Mucosa of rectum (tissue), 2 donors: ENCODE measurements around the gene STIMATE.
A peak's percentile ranks its signal among the peaks of the same experiment; 100 is the strongest.

Experiments used
- H3K27ac ChIP-seq, 2 donors: one replicate each; pipeline ENCODE4 v1.7.0; 2013; ENCODE audit warnings: inconsistent platforms in 2 of 2, low read depth in 2 of 2, low read length in 2 of 2
- H3K27me3 ChIP-seq, 2 donors: one replicate each; pipeline ENCODE4 v1.7.0; 2013; ENCODE audit warnings: low read length in 2 of 2; ENCODE audit not compliant: control insufficient read depth in 2 of 2, insufficient read depth in 2 of 2
- H3K36me3 ChIP-seq, 2 donors: one replicate each; pipeline ENCODE4 v1.7.0; 2013; ENCODE audit warnings: low read length in 2 of 2; ENCODE audit not compliant: control insufficient read depth in 2 of 2, insufficient read depth in 2 of 2
- H3K4me1 ChIP-seq, 2 donors: one replicate each; pipeline ENCODE4 v1.7.0; 2013; ENCODE audit warnings: low read length in 2 of 2, mild to moderate bottlenecking in 1 of 2; ENCODE audit not compliant: control insufficient read depth in 2 of 2, insufficient read depth in 2 of 2
- H3K4me3 ChIP-seq, 2 donors: one replicate each; pipeline ENCODE4 v1.7.0; 2013; ENCODE audit warnings: low read length in 2 of 2
- H3K9ac ChIP-seq, 2 donors: one replicate each; pipeline ENCODE4 v1.7.0; 2013; ENCODE audit warnings: low read length in 2 of 2, low read depth in 1 of 2, mild to moderate bottlenecking in 1 of 2
- H3K9me3 ChIP-seq, 2 donors: one replicate each; pipeline ENCODE4 v1.7.0; 2013; ENCODE audit warnings: low read length in 2 of 2; ENCODE audit not compliant: control insufficient read depth in 2 of 2
- donor health status: healthy.
- donor health status: Normal muscosa, but diverticular disease.

Gene STIMATE

DNA sequence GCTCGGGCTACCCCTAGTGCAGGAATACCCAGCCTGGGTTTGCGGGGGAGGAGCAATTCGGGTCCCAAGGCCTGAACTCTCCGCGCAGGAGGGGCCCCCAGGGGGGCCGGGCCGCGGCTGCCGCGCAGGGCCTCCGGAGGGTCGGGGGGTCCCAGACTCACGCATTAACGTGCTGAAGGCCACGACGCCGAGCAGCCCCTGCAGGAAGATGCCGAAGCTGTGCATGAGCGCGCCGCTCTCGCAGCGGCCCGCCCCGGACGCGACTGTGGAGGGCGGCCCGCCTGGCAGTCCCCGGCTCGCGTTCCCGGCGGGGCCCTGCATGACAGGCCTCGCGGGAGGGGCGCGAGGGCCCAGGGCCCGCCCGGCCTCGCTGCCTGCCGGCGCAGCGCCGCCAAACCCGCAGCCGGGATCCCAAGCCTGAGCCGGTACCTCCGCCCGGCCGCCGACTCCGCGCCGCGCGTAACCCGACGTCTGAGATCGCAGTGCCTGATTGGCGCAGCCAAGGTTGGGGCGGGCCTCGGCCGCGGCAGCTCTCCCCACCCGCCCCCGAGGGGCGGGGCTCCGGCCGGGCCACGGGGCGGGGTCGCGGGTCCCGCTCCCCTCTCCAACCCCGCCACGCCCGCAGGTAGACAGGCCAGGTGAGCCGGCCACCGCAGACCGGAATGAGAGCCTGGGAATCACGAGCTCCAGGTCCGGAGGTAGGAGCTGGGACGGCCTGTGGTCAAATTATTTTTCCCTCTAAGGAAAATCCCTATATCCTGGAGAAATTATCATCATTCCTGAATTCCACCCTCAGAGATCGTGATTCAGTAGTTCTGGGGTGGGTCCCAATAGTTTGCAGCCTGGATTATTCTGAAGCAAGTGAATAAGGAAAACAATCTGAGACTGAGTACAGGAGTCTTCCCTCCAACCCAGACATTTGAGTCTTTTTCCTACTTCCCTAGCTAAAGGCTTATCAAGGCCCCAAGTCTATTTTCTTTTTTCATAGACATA lies at the start of gene STIMATE:
STIMATE (minus strand) TSS at position 419 of the 993 bp plus-strand sequence; CDS start at position 321, 98 bp downstream.
- H3K4me1 ChIP-seq: peaks cover 9 to 15% of the 10 kb centered on the region in 2 donors
- H3K4me3 ChIP-seq: peak within 1 kb of the TSS; percentile 76 to 89
- H3K27me3 ChIP-seq: no peaks in the 10 kb centered on the region
- H3K9ac ChIP-seq: peak within 1 kb of the TSS; percentile 50 to 66
- peaks cover 3% of the 10 kb centered on the region in 2 donors for H3K36me3 ChIP-seq
- H3K27ac ChIP-seq: peak within 1 kb of the TSS; percentile 26 to 59
- no peaks in the 10 kb centered on the region for H3K9me3 ChIP-seq

DNA sequence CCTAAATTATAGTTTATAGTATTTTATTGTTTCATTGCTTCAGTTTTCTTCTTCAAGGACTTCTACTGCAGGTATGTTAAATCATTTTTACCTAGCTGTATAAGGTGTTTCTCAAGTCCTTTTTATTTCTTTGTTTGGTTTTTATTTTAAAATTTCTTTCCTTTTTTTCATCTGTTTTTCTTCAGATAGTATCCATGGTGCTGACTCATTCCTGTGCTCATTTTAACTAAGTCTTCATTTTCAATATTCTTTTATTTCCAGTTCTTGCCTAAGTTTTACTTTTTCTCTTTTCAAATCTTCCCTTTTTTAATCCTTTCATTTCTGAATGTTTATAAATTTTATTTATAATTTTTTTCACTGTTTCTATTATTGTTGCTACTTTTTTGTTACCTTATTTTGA lies 42.3 kb upstream of the STIMATE start:
- no peaks in the 10 kb centered on the region for H3K27me3 ChIP-seq
- H3K27ac ChIP-seq: no peak overlapping the region
- no peaks in the 10 kb centered on the region for H3K4me1 ChIP-seq
- no peaks in the 10 kb centered on the region for H3K9me3 ChIP-seq
- H3K4me3 ChIP-seq: no peak overlapping the region
- H3K36me3 ChIP-seq: no peaks in the 10 kb centered on the region
- H3K9ac ChIP-seq: no peak overlapping the region

DNA sequence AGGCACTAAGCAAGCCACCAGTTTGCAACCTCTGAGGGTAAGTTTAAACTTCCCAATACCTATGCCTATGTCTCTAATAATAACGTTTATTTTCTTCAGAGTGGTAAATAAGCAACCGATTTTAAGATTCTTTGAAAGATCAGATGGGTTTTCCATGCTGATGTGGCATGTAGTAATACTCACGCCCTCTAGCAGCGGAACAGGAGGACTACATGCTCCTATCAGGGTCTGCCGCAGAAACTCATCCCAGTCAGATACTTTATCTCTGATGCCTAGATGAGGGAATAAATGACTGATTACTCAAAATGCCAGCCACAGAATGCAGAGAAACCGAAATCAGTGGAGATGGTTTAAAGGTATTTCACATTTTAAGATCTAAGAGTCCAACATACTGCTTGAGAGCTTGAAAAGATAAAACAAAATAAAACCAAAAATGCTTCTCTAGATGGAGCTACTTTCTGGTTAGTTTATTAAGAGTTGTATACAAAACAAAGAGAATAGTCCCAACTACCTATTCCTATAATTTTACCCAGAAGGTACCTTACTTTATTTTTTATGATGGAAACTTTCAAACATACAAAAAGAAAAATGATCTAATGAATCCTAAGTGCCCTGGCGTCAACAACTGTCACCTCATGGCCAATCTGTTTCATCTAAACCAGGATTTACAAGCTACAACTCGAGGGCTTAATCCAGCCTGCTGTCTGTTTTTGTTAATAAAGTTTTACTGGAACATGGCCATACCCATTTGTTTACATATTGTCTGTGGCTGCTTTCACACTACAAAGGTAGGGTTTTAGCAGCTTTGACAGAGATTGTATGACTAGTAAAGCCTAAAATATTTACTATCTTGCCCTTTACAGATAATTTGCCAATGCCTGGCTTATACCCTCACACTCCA lies 37.5 kb upstream of the STIMATE start:
- no peak overlapping the region for H3K27ac ChIP-seq
- H3K9me3 ChIP-seq: no peaks in the 10 kb centered on the region
- no peak overlapping the region for H3K9ac ChIP-seq
- H3K4me1 ChIP-seq: no peaks in the 10 kb centered on the region
- no peaks in the 10 kb centered on the region for H3K27me3 ChIP-seq
- H3K4me3 ChIP-seq: no peak overlapping the region
- peaks cover 4 to 5% of the 10 kb centered on the region in 2 donors for H3K36me3 ChIP-seq

DNA sequence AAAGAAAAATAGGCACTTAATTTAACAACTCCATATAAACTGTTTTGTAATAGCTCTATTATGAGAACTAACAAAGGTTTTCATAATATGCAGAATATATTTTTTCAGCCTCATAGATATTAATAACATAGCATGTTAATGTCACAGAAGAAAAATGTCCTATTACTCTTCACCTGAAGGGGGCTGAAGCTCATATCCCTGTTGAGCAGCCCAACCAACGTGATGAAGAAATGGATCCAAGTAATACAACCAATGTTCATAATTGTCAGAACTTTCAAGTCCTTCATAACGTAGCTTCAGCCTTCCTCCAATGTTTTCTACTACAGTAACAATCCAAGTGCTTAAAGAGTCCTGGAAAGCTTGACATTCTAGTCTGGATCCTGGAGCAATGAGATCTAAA lies 34.5 kb upstream of the STIMATE start:
- H3K4me1 ChIP-seq: no peaks in the 10 kb centered on the region
- no peak overlapping the region for H3K9ac ChIP-seq
- H3K36me3 ChIP-seq: peaks cover 11 to 17% of the 10 kb centered on the region in 2 donors
- H3K9me3 ChIP-seq: no peaks in the 10 kb centered on the region
- H3K27ac ChIP-seq: no peak overlapping the region
- no peaks in the 10 kb centered on the region for H3K27me3 ChIP-seq
- no peak overlapping the region for H3K4me3 ChIP-seq

DNA sequence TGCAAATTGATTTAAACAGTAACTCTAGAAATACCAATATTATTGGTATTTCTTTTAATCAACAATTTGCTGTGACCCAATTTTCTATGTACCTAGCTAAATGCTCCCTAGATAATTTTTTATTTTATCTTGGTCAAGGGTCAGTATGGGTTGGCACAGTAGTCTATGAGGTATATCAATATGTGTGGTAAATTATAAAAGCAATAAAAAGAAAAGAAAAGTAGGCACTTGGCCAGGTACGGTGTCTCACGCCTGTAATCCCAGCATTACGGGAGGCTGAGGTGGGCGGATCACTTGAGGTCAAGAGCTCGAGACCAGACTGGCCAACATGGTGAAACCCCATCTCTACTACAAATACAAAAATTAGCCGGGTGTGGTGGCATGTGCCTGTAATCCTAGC lies 34.0 kb upstream of the STIMATE start:
- H3K4me3 ChIP-seq: no peak overlapping the region
- H3K4me1 ChIP-seq: no peaks in the 10 kb centered on the region
- H3K9ac ChIP-seq: no peak overlapping the region
- no peaks in the 10 kb centered on the region for H3K27me3 ChIP-seq
- H3K27ac ChIP-seq: no peak overlapping the region
- H3K9me3 ChIP-seq: no peaks in the 10 kb centered on the region
- peaks cover 11 to 17% of the 10 kb centered on the region in 2 donors for H3K36me3 ChIP-seq

DNA sequence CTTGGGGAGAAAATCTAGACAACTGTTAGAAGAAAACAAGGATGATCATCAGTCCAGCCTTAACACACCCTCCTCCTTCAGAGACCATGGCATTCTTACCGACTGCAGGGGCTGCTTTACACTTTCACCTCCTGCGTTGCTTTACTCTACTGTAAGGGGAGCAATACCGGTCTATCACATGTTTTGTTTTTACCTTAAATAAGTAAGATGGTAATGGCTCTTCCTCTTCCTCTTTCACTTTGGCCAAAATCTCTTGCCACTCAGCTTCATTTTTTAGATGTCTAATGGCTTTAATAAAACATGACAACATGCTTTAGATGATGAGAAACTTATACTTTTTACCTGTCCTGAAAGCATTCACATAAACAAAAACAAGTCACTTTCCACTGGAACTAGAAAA lies 33.4 kb upstream of the STIMATE start:
- Histone ChIP-seq H3K9me3 (no peaks in the 10 kb centered on the region), H3K4me3 (no peak overlapping the region), H3K27ac (no peak overlapping the region), H3K27me3 (no peaks in the 10 kb centered on the region), H3K36me3 (peaks cover 14 to 17% of the 10 kb centered on the region in 2 donors), H3K4me1 (no peaks in the 10 kb centered on the region), H3K9ac (no peak overlapping the region)

DNA sequence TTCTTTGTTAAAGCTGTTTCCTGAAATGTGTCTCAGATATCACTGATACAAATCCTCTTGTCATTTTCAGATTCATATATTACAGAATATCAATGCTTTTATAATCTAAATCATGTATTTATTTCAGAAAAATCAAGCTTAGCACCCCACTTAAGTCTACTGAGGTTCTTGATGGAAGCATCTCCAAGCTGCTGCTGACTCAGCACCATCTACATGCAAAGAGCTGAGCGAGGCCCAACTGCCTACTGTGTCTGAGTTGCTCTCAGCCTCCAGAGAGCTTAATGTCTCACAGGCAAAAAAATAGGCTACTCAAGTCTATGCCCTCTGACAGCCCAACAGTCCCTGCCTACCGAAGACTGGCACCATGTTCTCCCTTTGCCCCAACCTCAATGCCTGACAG lies 29.2 kb upstream of the STIMATE start:
- no peaks in the 10 kb centered on the region for H3K4me1 ChIP-seq
- no peak overlapping the region for H3K9ac ChIP-seq
- peaks cover 19 to 35% of the 10 kb centered on the region in 2 donors for H3K36me3 ChIP-seq
- no peaks in the 10 kb centered on the region for H3K27me3 ChIP-seq
- no peak overlapping the region for H3K4me3 ChIP-seq
- no peak overlapping the region for H3K27ac ChIP-seq
- no peaks in the 10 kb centered on the region for H3K9me3 ChIP-seq

DNA sequence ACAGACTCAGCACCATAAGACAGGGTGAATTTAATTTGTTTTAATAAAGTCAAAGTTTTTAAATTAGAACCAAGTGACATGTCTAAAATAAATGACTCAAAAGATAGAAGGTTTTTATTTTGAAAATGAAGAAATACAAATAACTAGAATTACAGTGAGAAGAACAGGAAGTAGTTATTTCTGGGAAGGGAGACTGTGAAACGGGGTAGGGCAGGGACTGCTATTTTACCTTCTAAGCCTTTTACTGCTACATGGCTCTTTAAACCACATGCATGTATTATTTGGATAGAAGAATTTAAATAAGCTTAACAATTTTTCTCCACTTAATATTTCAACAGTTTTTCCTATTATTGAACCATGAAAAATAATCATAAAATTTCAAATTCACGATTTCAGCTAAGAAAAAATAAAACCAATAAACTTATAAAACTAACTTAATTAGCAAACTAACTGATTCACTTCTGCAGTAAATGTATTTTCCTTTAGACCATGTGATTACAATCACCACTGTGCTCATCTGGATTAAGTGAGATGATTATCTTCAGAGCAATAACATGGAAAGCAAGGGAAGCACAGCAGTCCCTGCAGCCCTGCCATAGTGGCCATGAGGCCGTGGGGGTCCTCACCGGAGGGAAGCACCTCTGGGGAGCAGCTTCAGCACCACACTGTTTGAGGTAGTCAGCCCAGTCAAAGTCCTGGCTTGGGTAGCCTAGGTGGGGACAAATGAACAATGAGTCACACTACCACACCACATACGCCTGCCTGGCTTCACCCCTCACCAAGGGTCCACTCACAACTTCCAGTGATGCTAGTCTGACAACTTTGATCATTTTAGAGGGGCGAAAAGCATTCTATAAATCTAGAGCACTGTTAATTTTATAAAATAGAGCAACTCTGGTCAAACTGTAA lies 28.3 kb upstream of the STIMATE start:
- H3K27me3 ChIP-seq: no peaks in the 10 kb centered on the region
- H3K27ac ChIP-seq: no peak overlapping the region
- no peak overlapping the region for H3K4me3 ChIP-seq
- no peak overlapping the region for H3K9ac ChIP-seq
- H3K9me3 ChIP-seq: no peaks in the 10 kb centered on the region
- no peaks in the 10 kb centered on the region for H3K4me1 ChIP-seq
- H3K36me3 ChIP-seq: peaks cover 17 to 37% of the 10 kb centered on the region in 2 donors

DNA sequence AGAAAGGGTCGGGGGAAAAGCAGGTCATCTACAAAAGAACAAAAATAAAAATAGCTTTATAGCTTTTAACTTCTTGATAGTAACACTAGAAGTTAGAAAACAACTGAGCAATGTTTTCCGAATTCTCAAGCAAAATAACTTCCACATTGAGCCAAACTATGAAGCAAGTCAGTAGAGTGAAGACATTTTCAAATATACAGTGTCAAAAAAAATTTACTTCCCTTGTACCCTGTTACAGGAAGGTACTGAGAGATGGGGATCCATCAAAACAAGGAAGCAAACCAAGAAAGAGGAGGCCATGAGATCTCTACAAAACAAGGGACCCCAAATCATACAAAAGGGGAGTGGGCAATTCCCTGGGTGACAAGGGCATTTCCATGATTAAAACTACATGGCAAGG lies 26.6 kb upstream of the STIMATE start:
- Histone ChIP-seq H3K9me3 (no peaks in the 10 kb centered on the region), H3K36me3 (peaks cover 29 to 47% of the 10 kb centered on the region in 2 donors), H3K9ac (no peak overlapping the region), H3K4me1 (no peaks in the 10 kb centered on the region), H3K4me3 (no peak overlapping the region), H3K27ac (no peak overlapping the region), H3K27me3 (no peaks in the 10 kb centered on the region)
